Measurements from ENCODE around the gene GPR25.

Gene GPR25

GRCh38 chr1:200861937-200862647 is 10.7 kb upstream of the GPR25 start:
- no peaks in the 10 kb centered on the region for H4K20me1 ChIP-seq (ENCODE audit: insufficient read depth, low read length, poor library complexity, severe bottlenecking)
- H3K36me3 ChIP-seq (ENCODE audit: insufficient read depth, low read length): no peaks in the 10 kb centered on the region
- H3K4me2 ChIP-seq (ENCODE audit: low read depth, low read length, poor library complexity, severe bottlenecking): peak overlapping the region; percentile 23
- H3K9ac ChIP-seq (ENCODE audit: low read depth, low read length, poor library complexity, severe bottlenecking): no peak overlapping the region
- no peaks in the 10 kb centered on the region for H3K9me3 ChIP-seq (ENCODE audit: insufficient read depth, low read depth, low read length)
- TF ChIP-seq CTCF (conservative IDR thresholded peaks at IDR 0.05; ENCODE audit: low read length) (no peak), EZH2phosphoT487 (IDR thresholded peaks at IDR 0.05; ENCODE audit: borderline replicate concordance) (no peak)
- no peaks in the 10 kb centered on the region for H3K9me2 ChIP-seq (replicated peaks; ENCODE audit: low read depth, low read length)
- H3K4me3 ChIP-seq (ENCODE audit: low read length, poor library complexity, severe bottlenecking): no peak overlapping the region
- H3K79me2 ChIP-seq (ENCODE audit: insufficient read depth, low read length): no peaks in the 10 kb centered on the region
- peaks cover 91% of the 10 kb centered on the region for H3K4me1 ChIP-seq (ENCODE audit: insufficient read depth, low read length, poor library complexity, severe bottlenecking)
- H3F3A ChIP-seq (ENCODE audit: low read depth): peaks cover 12% of the 10 kb centered on the region; the same call in 1 of the 2 replicates
- H2AFZ ChIP-seq (ENCODE audit: low read length): no peak overlapping the region
- H3K27me3 ChIP-seq (ENCODE audit: insufficient read depth, low read length, poor library complexity, severe bottlenecking): no peaks in the 10 kb centered on the region

- no peak overlapping the region for H3K4me2 ChIP-seq (ENCODE audit: low read depth, low read length, poor library complexity, severe bottlenecking)
- no peaks in the 10 kb centered on the region for H3K9me2 ChIP-seq (replicated peaks; ENCODE audit: low read depth, low read length)
- no peak overlapping the region for H3K4me3 ChIP-seq (ENCODE audit: low read length, poor library complexity, severe bottlenecking)
- no peaks in the 10 kb centered on the region for H3K27me3 ChIP-seq (ENCODE audit: insufficient read depth, low read length, poor library complexity, severe bottlenecking)
- no peak for TF ChIP-seq CTCF (conservative IDR thresholded peaks at IDR 0.05; ENCODE audit: low read length)
- no peak for TF ChIP-seq EZH2phosphoT487 (IDR thresholded peaks at IDR 0.05; ENCODE audit: borderline replicate concordance)
- peaks cover 91% of the 10 kb centered on the region for H3K4me1 ChIP-seq (ENCODE audit: insufficient read depth, low read length, poor library complexity, severe bottlenecking)
- no peak overlapping the region for H2AFZ ChIP-seq (ENCODE audit: low read length)
- no peaks in the 10 kb centered on the region for H4K20me1 ChIP-seq (ENCODE audit: insufficient read depth, low read length, poor library complexity, severe bottlenecking)
- no peaks in the 10 kb centered on the region for H3K9me3 ChIP-seq (ENCODE audit: insufficient read depth, low read depth, low read length)
- no peaks in the 10 kb centered on the region for H3K36me3 ChIP-seq (ENCODE audit: insufficient read depth, low read length)
- H3F3A ChIP-seq (ENCODE audit: low read depth): peaks cover 12% of the 10 kb centered on the region; the same call in 1 of the 2 replicates
- no peaks in the 10 kb centered on the region for H3K79me2 ChIP-seq (ENCODE audit: insufficient read depth, low read length)
- no peak overlapping the region for H3K9ac ChIP-seq (ENCODE audit: low read depth, low read length, poor library complexity, severe bottlenecking)
These were observed 9.9 kb upstream of the GPR25 start for GRCh38 chr1:200862713-200863415.

- H4K20me1 ChIP-seq (ENCODE audit: insufficient read depth, low read length, poor library complexity, severe bottlenecking): no peaks in the 10 kb centered on the region
- H3K4me3 ChIP-seq (ENCODE audit: low read length, poor library complexity, severe bottlenecking): no peak overlapping the region
- H3K9me3 ChIP-seq (ENCODE audit: insufficient read depth, low read depth, low read length): no peaks in the 10 kb centered on the region
- H2AFZ ChIP-seq (ENCODE audit: low read length): no peak overlapping the region
- H3K4me1 ChIP-seq (ENCODE audit: insufficient read depth, low read length, poor library complexity, severe bottlenecking): peaks cover 82% of the 10 kb centered on the region
- H3F3A ChIP-seq (ENCODE audit: low read depth): peaks cover 12% of the 10 kb centered on the region; the same call in 1 of the 2 replicates
- no peaks in the 10 kb centered on the region for H3K9me2 ChIP-seq (replicated peaks; ENCODE audit: low read depth, low read length)
- peak overlapping the region; percentile 28 for H3K4me2 ChIP-seq (ENCODE audit: low read depth, low read length, poor library complexity, severe bottlenecking)
- no peak overlapping the region for H3K9ac ChIP-seq (ENCODE audit: low read depth, low read length, poor library complexity, severe bottlenecking)
- H3K36me3 ChIP-seq (ENCODE audit: insufficient read depth, low read length): no peaks in the 10 kb centered on the region
- H3K79me2 ChIP-seq (ENCODE audit: insufficient read depth, low read length): no peaks in the 10 kb centered on the region
- no peaks in the 10 kb centered on the region for H3K27me3 ChIP-seq (ENCODE audit: insufficient read depth, low read length, poor library complexity, severe bottlenecking)
- no peak for TF ChIP-seq CTCF (conservative IDR thresholded peaks at IDR 0.05; ENCODE audit: low read length)
- no peak for TF ChIP-seq EZH2phosphoT487 (IDR thresholded peaks at IDR 0.05; ENCODE audit: borderline replicate concordance)
These were observed 6.7 kb upstream of the GPR25 start for GRCh38 chr1:200866116-200866515.
